Measurements from ENCODE around the gene ASIC4. TPM values are rescaled to one million over a fixed set of nuclear protein-coding genes. Genes with fewer than 3 reads are reported as not detected.

The ASIC4 gene
- total and polyA plus RNA-seq, 2 of the 8 experiments (the other 6 are each of a cell fraction or from before 2014, with no cell fraction given) = 0.12 to 0.22 TPM

DNA sequence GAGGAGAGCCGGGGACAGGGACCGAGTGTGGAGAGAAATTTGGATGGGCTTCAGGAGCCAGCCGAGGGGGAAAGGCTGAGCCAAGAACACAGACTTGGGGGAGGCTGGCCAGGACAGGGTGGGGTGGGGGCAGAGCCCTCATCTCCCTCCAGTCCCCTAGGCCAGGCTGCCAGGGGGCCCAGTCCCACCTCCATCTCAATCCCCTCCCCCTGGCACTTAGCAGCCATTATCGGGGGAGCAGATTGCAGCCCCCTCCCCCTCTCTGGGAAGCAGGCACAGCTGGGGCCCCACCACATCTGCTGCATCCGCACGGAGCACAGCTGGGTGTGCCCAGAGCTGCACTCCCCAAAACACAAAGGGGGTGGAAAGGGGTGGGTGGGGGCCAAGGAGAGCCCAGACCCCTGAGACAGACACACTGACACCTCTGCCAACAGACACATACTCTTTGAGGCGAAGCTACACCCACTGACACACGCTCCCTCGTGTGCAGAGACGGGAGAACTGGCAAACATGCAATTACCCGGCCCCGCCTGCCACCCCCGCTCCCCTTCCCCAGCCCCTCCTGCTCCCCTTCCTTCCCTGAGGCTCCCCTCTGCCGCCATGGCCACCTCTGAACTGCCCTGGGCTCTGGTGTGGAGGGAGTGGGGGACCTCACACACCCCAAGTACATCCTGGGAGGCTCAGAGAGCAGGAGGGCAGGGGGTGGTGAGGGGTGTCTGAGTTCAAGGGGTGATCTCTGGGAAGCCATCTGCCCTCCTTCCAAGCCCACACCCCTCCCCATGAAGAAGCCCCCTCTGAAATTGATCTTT is 5.1 kb upstream of the ASIC4 start:
- Histone ChIP-seq H2BK120ac (replicated peaks; ENCODE audit: low read depth, low read length) (peak overlapping the region; percentile 52), H2AK5ac (ENCODE audit: low read depth, low read length) (no peak overlapping the region), H2BK12ac (ENCODE audit: low read depth, low read length) (peak overlapping the region; percentile 84; the same call in 1 of the 2 replicates), H3K79me2 (ENCODE audit: control insufficient read depth in 1 of 2, insufficient read depth in 2 of 2, low read length in 2 of 2) (no peaks in the 10 kb centered on the region), H3K4me2 (ENCODE audit: insufficient read depth in 1 of 2, low read depth in 2 of 2, low read length in 2 of 2) (peak overlapping the region; percentile 40 to 97), H3K27me3 (replicated peaks in 1 of 4; ENCODE audit: control insufficient read depth in 3 of 4, extremely low read depth in 1 of 4, insufficient read depth in 3 of 4, low read length in 3 of 4) (peaks cover 2 to 29% (median 26%) of the 10 kb centered on the region in 4 experiments), H3K4me3 (ENCODE audit: extremely low read depth in 1 of 4, insufficient read depth in 2 of 4, low read depth in 3 of 4, low read length in 4 of 4) (peak overlapping the region in 2 of 4 experiments; percentile 51 to 56; a peak in 4 of 8 replicates), H3K27ac (ENCODE audit: low read depth, low read length) (no peak overlapping the region), H3K9ac (replicated peaks in 1 of 4; ENCODE audit: extremely low read depth in 1 of 4, low read depth in 3 of 4, low read length in 3 of 4) (no peak overlapping the region), H2BK5ac (ENCODE audit: low read depth, low read length) (peak overlapping the region; percentile 85; the same call in 1 of the 2 replicates), H4K20me1 (replicated peaks in 1 of 2; ENCODE audit: control insufficient read depth in 1 of 2, insufficient read depth in 2 of 2, low read length in 2 of 2) (peaks cover 0 to 2% of the 10 kb centered on the region in 2 experiments), H3K4ac (replicated peaks; ENCODE audit: insufficient read length, low read depth, low read length) (peak overlapping the region; percentile 75), H3K56ac (replicated peaks; ENCODE audit: insufficient read length, low read depth, low read length) (no peak overlapping the region), H3K23me2 (ENCODE audit: low read depth, low read length) (peaks cover 6% of the 10 kb centered on the region), H3K4me1 (replicated peaks in 1 of 4; ENCODE audit: control insufficient read depth in 3 of 4, insufficient read depth in 4 of 4, low read length in 3 of 4) (peaks cover 7 to 72% (median 62%) of the 10 kb centered on the region in 4 experiments), H3K23ac (ENCODE audit: insufficient read length) (no peak overlapping the region), H4K91ac (replicated peaks; ENCODE audit: insufficient read length, low read length) (peak overlapping the region; percentile 87), H3K79me1 (ENCODE audit: low read depth, low read length) (no peaks in the 10 kb centered on the region), H2BK20ac (ENCODE audit: low read length) (0 out of 2 replicates have a peak overlapping the region, but pooled peaks have one; percentile 86), H4K8ac (ENCODE audit: extremely low read depth, insufficient read depth, low read length) (no peak overlapping the region; the same call in 1 of the 2 replicates), H2BK15ac (ENCODE audit: low read length) (0 out of 2 replicates have a peak overlapping the region, but pooled peaks have one; percentile 72), H3K18ac (ENCODE audit: extremely low read depth, low read length) (peak overlapping the region; percentile 71; the same call in 1 of the 2 replicates), H4K5ac (ENCODE audit: insufficient read length, low read depth, low read length) (no peak overlapping the region), H3K14ac (ENCODE audit: insufficient read length) (no peak overlapping the region), H3K9me3 (ENCODE audit: insufficient read depth in 2 of 2, low read depth in 1 of 2, low read length in 1 of 2) (no peaks in the 10 kb centered on the region), H3K36me3 (ENCODE audit: control insufficient read depth in 2 of 4, insufficient read depth in 4 of 4, low read length in 3 of 4) (no peaks in the 10 kb centered on the region; a peak in 1 of 8 replicates), H2AFZ (ENCODE audit: low read length) (no peak overlapping the region)
- FAIRE-seq = no peak
- DNase-seq (ENCODE audit: low read depth in 1 of 2, low spot score in 2 of 2) = no peak
- WGBS, 2 experiments (ENCODE audit: extremely low coverage in 1 of 2, insufficient coverage in 1 of 2, insufficient read length in 1 of 2, insufficient replicate concordance in 2 of 2, low coverage in 1 of 2, low lambda C conversion rate in 2 of 2, missing lambda C conversion rate in 1 of 2) = 0% methylated on average over 2 of the region's 14 CpGs; no CpG with 5 or more reads in 1 of the 2 experiments
- no peak for TF ChIP-seq SP1 (IDR thresholded peaks at IDR 0.05; ENCODE audit: low read depth, low read length)
- no peak for TF ChIP-seq KDM4A (IDR thresholded peaks at IDR 0.05; ENCODE audit: low read depth, low read length, severe bottlenecking)
- 0 out of 2 replicates have a peak, but pooled peaks have one; percentile 52 for TF ChIP-seq YY1 (IDR thresholded peaks at IDR 0.05; ENCODE audit: low read depth, low read length)
- POLR2A ChIA-PET (ENCODE audit: partially characterized antibody) = interaction anchor here (0.6 to 11.0 kb wide), 6 partner anchors 11 to 187 kb away, joined by 3 to 216 read pairs (median 6); partner anchors contain the start of gene GMPPA
- CTCF ChIA-PET (ENCODE audit: partially characterized antibody) = interaction anchor here (0.8 to 113.1 kb wide), 15 partner anchors 16 to 1607 kb away, joined by 3 to 7248 read pairs (median 4); partner anchors contain the start of genes DES, DNPEP, GMPPA and SPEG
